Endothelial cell of umbilical vein (primary cell): ENCODE data around the gene CHMP1A. TPM values are rescaled to one million over a fixed set of nuclear protein-coding genes. Genes with fewer than 3 reads are reported as not detected.
A peak's percentile ranks its signal among the peaks of the same experiment; 100 is the strongest.

Experiments
- BruUV-seq: library from RNA; stranded (reverse); fragments of 400-500 nt; replicated peaks from 2 replicates; lab custom pipeline; 2021; lab: Mats Ljungman, UMichigan
- CTCF ChIA-PET: fragments of 300-600, 350-600 bp; sonication (Branson Sonifier 250); formaldehyde crosslinking; loops from one replicate; lab custom pipeline; 2021; ENCODE audit warnings: antibody characterized with exemption, inconsistent platforms; lab: Charles Lee
- POLR2A ChIA-PET: fragments of 300-600, 350-600 bp; sonication (Branson Sonifier 250); formaldehyde crosslinking; loops from one replicate; lab custom pipeline; 2021; ENCODE audit warnings: antibody characterized with exemption, inconsistent platforms; lab: Charles Lee
- DNase-seq: peaks from one replicate; pipeline ENCODE4 v3.0.0-alpha.2; 2011; ENCODE audit warnings: low read depth, low spot score
- FAIRE-seq: peaks from 2 replicates; lab custom pipeline; 2011; peaks lifted over from hg19 to GRCh38; lab: Jason Lieb, UNC
- H2AFZ ChIP-seq: 2 replicates; pipeline ENCODE4 v1.6.0; 2012; ENCODE audit warnings: low read depth, low read length, control low read depth, inconsistent platforms
- H3K27ac ChIP-seq: 2 replicates; pipeline ENCODE4 v1.5.1; 2011; ENCODE audit warnings: low read depth, mild to moderate bottlenecking, control low read depth, low read length, moderate library complexity; ENCODE audit not compliant: insufficient read depth
- H3K27me3 ChIP-seq, 2 experiments: 2 replicates each; pipeline versions ENCODE4 v1.6.0 to v1.6.1; 2011; ENCODE audit warnings: low read length in 2 of 2, mixed read lengths in 1 of 2; ENCODE audit not compliant: control insufficient read depth in 2 of 2, insufficient read depth in 2 of 2
- H3K36me3 ChIP-seq, 2 experiments: 2 replicates in 1 of 2; 3 replicates in 1 of 2; pipeline ENCODE4 v1.5.1; 2011; ENCODE audit warnings: low read length in 2 of 2, mild to moderate bottlenecking in 1 of 2, moderate library complexity in 1 of 2; ENCODE audit not compliant: control insufficient read depth in 2 of 2, insufficient read depth in 2 of 2; ENCODE audit errors: extremely low read depth in 1 of 2
- H3K4me1 ChIP-seq: 3 replicates; pipeline ENCODE4 v1.5.1; 2011; ENCODE audit warnings: mild to moderate bottlenecking, low read length; ENCODE audit not compliant: control insufficient read depth, insufficient read depth; ENCODE audit errors: extremely low read depth
- H3K4me2 ChIP-seq: 2 replicates; pipeline ENCODE4 v1.6.1; 2011; ENCODE audit warnings: low read length, control low read depth, mixed read lengths; ENCODE audit not compliant: insufficient read depth
- H3K4me3 ChIP-seq, 3 experiments: fragments of 200-600 bp in 1 of 3; sonication (generic), shearing (Covaris generic) in 1 of 3; replicated peaks in 1 of 3; 2 replicates each; pipeline ENCODE4 v1.5.1; 2011 to 2016; ENCODE audit warnings: control low read depth in 3 of 3, low read length in 3 of 3, mild to moderate bottlenecking in 2 of 3, inconsistent platforms in 1 of 3, low read depth in 1 of 3, moderate library complexity in 1 of 3; ENCODE audit not compliant: insufficient read depth in 1 of 3
- H3K79me2 ChIP-seq: 2 replicates; pipeline ENCODE4 v1.6.0; 2012; ENCODE audit warnings: low read length, inconsistent platforms; ENCODE audit not compliant: control insufficient read depth, insufficient read depth
- H3K9ac ChIP-seq: replicated peaks from 2 replicates; pipeline ENCODE3; 2011; ENCODE audit warnings: low read length, control low read depth; ENCODE audit not compliant: insufficient read depth; ENCODE audit errors: extremely low read depth
- H3K9me1 ChIP-seq: replicated peaks from 3 replicates; pipeline ENCODE4 v1.6.0; 2011; ENCODE audit warnings: mild to moderate bottlenecking, low read length; ENCODE audit not compliant: control insufficient read depth, insufficient read depth; ENCODE audit errors: extremely low read depth
- H3K9me3 ChIP-seq: replicated peaks from 2 replicates; pipeline ENCODE4 v1.5.1; 2012; ENCODE audit warnings: low read length, inconsistent platforms; ENCODE audit not compliant: control insufficient read depth, insufficient read depth
- H4K20me1 ChIP-seq: replicated peaks from 2 replicates; pipeline ENCODE3; 2011; ENCODE audit warnings: mild to moderate bottlenecking, low read length; ENCODE audit not compliant: control insufficient read depth, insufficient read depth; ENCODE audit errors: extremely low read depth
- CTCF ChIP-seq, 2 donors: IDR thresholded peaks; 1 replicate in 1 of 2; 2 replicates in 1 of 2; pipeline ENCODE4 v1.5.1; 2011; ENCODE audit warnings: low read length in 2 of 2, mild to moderate bottlenecking in 2 of 2, moderate library complexity in 2 of 2, control low read depth in 1 of 2, inconsistent platforms in 1 of 2, low read depth in 1 of 2; ENCODE audit not compliant: insufficient read depth in 1 of 2; ENCODE audit errors: extremely low read depth in 1 of 2
- FOS ChIP-seq: IDR thresholded peaks from 2 replicates; pipeline ENCODE4 v1.6.1; 2011; ENCODE audit warnings: mild to moderate bottlenecking, low read length, moderate library complexity, borderline replicate concordance; ENCODE audit not compliant: insufficient read depth
- JUN ChIP-seq: IDR thresholded peaks from 2 replicates; pipeline ENCODE4 v1.6.1; 2011; ENCODE audit warnings: borderline replicate concordance, low read depth; ENCODE audit not compliant: insufficient read length, insufficient read depth
- MAX ChIP-seq: IDR thresholded peaks from 2 replicates; pipeline ENCODE4 v1.6.1; 2011; ENCODE audit not compliant: insufficient read depth, insufficient read length
- POLR2A ChIP-seq: IDR thresholded peaks from 2 replicates; pipeline ENCODE4 v1.6.1; 2012; ENCODE audit warnings: low read depth, mild to moderate bottlenecking, control low read depth, low read length
- POLR2AphosphoS5 ChIP-seq: IDR thresholded peaks from 2 replicates; pipeline ENCODE4 v1.6.1; 2012; ENCODE audit warnings: low read depth, mild to moderate bottlenecking, control low read depth, low read length, moderate library complexity; ENCODE audit not compliant: insufficient read depth
- dilution Hi-C: fragments of 300-500 bp; cut with MboI; formaldehyde crosslinking; loops from one replicate; pipeline ENCODE4 v1.15.0; 2019; ENCODE audit warnings: low sequenced_read_pairs; ENCODE audit not compliant: extremely low pct_ligation_motif_present
- intact Hi-C: fragments of 100-400 bp; cut with micrococcal nuclease; formaldehyde crosslinking; loops from one replicate; pipeline ENCODE4 v1.10.0; 2022
- polyA plus RNA-seq, 4 experiments: library from polyadenylated mRNA; depleted of rRNA in 3 of 4; stranded (reverse) in 3 of 4; unstranded in 1 of 4; fragments of >200 nt; gene quantifications; 2 replicates each; pipeline versions ENCODE4 v1.2.1 to v1.2.3, GENCODE V29; 2011 to 2012; ENCODE audit warnings: missing spikeins in 1 of 4
- total RNA-seq: library from RNA; stranded (reverse); gene quantifications from 2 replicates; pipeline ENCODE4 v1.2.3, GENCODE V29; 2021

The CHMP1A gene
- total and polyA plus RNA-seq, 2 donors (not counting 3 experiments of a cell fraction or from before 2014, with no cell fraction given): 83.9 to 101 TPM

GRCh38 chr16:89704281-89704680 lies 46.8 kb upstream of the CHMP1A start:
- ChIA-PET CTCF (interaction anchor here (1.0 to 6.4 kb wide), 3 partner anchors 89 to 206 kb away, joined by 3 to 119 read pairs (median 90); no protein-coding TSS in a partner anchor), POLR2A (no interaction called here)
- no peaks in the 10 kb centered on the region for H3K36me3 ChIP-seq
- no peak for FAIRE-seq
- no peaks in the 10 kb centered on the region for H4K20me1 ChIP-seq
- intact Hi-C loops (loop anchor here (5.0 kb wide), 1 partner anchor 218 kb away; the partner anchor contains the start of gene TUBB3), dilution Hi-C loops (no loop called here)
- DNase-seq: no peak
- no peaks in the 10 kb centered on the region for H3K9me3 ChIP-seq
- no peaks in the 10 kb centered on the region for H3K9me1 ChIP-seq
- no TSS peak for BruUV-seq
- no peak overlapping the region for H3K4me2 ChIP-seq
- H3K79me2 ChIP-seq: no peaks in the 10 kb centered on the region
- peaks cover 9% of the 10 kb centered on the region for H3K4me1 ChIP-seq
- H3K4me3 ChIP-seq: no peak overlapping the region
- no peak overlapping the region for H2AFZ ChIP-seq
- H3K27ac ChIP-seq: no peak overlapping the region
- H3K27me3 ChIP-seq: no peaks in the 10 kb centered on the region
- no peak for TF ChIP-seq FOS
- no peak overlapping the region for H3K9ac ChIP-seq

- DNase-seq: peak; percentile 71
- TF ChIP-seq JUN: no peak
- TF ChIP-seq CTCF (IDR thresholded peaks at IDR 0.05; ENCODE audit: extremely low read depth in 1 of 2, insufficient read depth in 1 of 2, low read depth in 1 of 2, low read length in 2 of 2): peak in 1 of 2 donors; percentile 4
- peak; percentile 63 for TF ChIP-seq POLR2A
- peak; percentile 66 for TF ChIP-seq POLR2AphosphoS5
- TF ChIP-seq MAX: no peak
- intact Hi-C loops (loop anchor here (2.0 to 5.0 kb wide), 2 partner anchors 159 to 221 kb away; partner anchors contain the start of gene TUBB3), dilution Hi-C loops (no loop called here)
- H3K36me3 ChIP-seq: no peaks in the 10 kb centered on the region
- FAIRE-seq: peak; percentile 72
- peaks cover 9% of the 10 kb centered on the region for H3K4me1 ChIP-seq
- no peaks in the 10 kb centered on the region for H3K79me2 ChIP-seq
- H3K9ac ChIP-seq: peak within 1 kb of the TSS; percentile 65
- H3K9me3 ChIP-seq: no peaks in the 10 kb centered on the region
- H2AFZ ChIP-seq: peak within 1 kb of the TSS; percentile 73
- no TSS peak for BruUV-seq
- H4K20me1 ChIP-seq: no peaks in the 10 kb centered on the region
- H3K4me2 ChIP-seq: peak within 1 kb of the TSS; percentile 49
- H3K27ac ChIP-seq: peak within 1 kb of the TSS; percentile 26
- H3K27me3 ChIP-seq: no peaks in the 10 kb centered on the region
- H3K9me1 ChIP-seq: no peaks in the 10 kb centered on the region
- CTCF ChIA-PET: interaction anchor here (1.6 to 6.4 kb wide), 8 partner anchors 8 to 208 kb away, joined by 7 to 119 read pairs (median 24); no protein-coding TSS in a partner anchor
- H3K4me3 ChIP-seq: peak within 1 kb of the TSS; percentile 27 to 62 (median 45)
- POLR2A ChIA-PET: no interaction called here
Observed at GRCh38 chr16:89701425-89702406, 44.2 kb upstream of the CHMP1A start, which contains the start of gene SPATA2L. Gene SPATA2L (minus strand): TSS chr16:89701705. CDS start chr16:89701232, 473 bp downstream.
